ENCODE measurements around the gene SNRPD1. TPM values are rescaled to one million over a fixed set of nuclear protein-coding genes. Genes with fewer than 3 reads are reported as not detected.

Gene SNRPD1
- total RNA-seq, 1 donor from 2014 or later: 128 TPM

- H3K4me2 ChIP-seq: no peak overlapping the region
- H2AFZ ChIP-seq (replicated peaks): no peak overlapping the region
- Mint-ChIP-seq H3K4me1 (peaks cover 11% of the 10 kb centered on the region), H3K27ac (no peak overlapping the region), H3K27me3 (ENCODE audit: insufficient read depth, low read depth) (peaks cover 3% of the 10 kb centered on the region), H3K36me3 (no peaks in the 10 kb centered on the region), H3K4me3 (no peak overlapping the region), H3K9me3 (no peaks in the 10 kb centered on the region)
- peaks cover 18% of the 10 kb centered on the region for H3K4me1 ChIP-seq
- no peaks in the 10 kb centered on the region for H3K36me3 ChIP-seq
- H3F3A ChIP-seq (ENCODE audit: low read depth): peaks cover 17% of the 10 kb centered on the region
- H4K20me1 ChIP-seq (ENCODE audit: low read depth): peaks cover 4% of the 10 kb centered on the region
- no peak for DNase-seq (ENCODE audit: low spot score)
- H3K27ac ChIP-seq: no peak overlapping the region
- H3K4me3 ChIP-seq: no peak overlapping the region
- H3K9me3 ChIP-seq (ENCODE audit: low read depth): no peaks in the 10 kb centered on the region
- no peak overlapping the region for H3K9ac ChIP-seq
- TF ChIP-seq EZH2 (IDR thresholded peaks at IDR 0.05) (no peak), EZH2phosphoT487 (IDR thresholded peaks at IDR 0.05) (no peak), CTCF (IDR thresholded peaks at IDR 0.05) (no peak)
- H3K79me2 ChIP-seq (ENCODE audit: low read depth): no peaks in the 10 kb centered on the region
- H3K27me3 ChIP-seq: no peaks in the 10 kb centered on the region
Observed at GRCh38 chr18:21680161-21680560, 68.0 kb downstream of the SNRPD1 start.

DNA sequence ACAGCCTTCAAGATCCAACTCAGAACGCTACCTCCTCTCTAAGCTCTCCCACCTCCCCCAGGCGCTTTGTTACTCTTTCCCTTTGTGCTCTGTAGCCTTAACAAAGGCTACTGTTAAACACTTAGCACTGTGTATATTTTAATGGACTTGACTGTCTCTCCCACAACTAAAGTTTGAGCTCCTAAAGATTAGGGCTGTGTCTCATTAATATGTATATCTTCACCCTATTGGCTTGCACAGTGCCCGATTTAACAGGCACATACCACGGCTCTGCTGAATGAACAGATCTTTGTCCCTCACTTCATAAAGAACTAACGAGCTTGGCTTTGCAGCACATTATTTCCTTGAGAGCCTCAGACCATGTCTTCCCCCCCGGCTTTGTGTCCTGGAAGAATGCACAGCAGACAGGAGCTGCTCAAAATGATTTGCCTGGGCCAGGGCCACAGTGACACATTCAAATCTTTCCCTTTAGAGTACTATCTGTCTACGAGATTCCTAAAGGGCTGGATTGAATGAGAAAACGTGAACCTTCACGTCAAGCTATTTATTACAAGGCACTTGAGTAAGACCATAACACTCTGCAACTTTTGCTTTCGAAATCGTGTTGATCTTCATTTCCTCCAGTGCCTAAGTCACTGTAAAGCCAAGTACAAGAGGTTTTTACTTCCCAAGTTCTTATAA, 70.4 kb downstream of the SNRPD1 start:
- H3K9me3 Mint-ChIP-seq: no peaks in the 10 kb centered on the region
- Histone ChIP-seq H3K4me2 (peak overlapping the region; percentile 53), H3K9ac (no peak overlapping the region)

More for the DNA sequence above, 70.4 kb downstream of the SNRPD1 start:
- DNase-seq (ENCODE audit: low spot score): peak; percentile 68
- Mint-ChIP-seq H3K36me3 (no peaks in the 10 kb centered on the region), H3K4me3 (no peak overlapping the region), H3K27me3 (ENCODE audit: insufficient read depth, low read depth) (no peaks in the 10 kb centered on the region), H3K4me1 (peaks cover 14% of the 10 kb centered on the region), H3K27ac (no peak overlapping the region)
- H3K79me2 ChIP-seq (ENCODE audit: low read depth): no peaks in the 10 kb centered on the region
- no peak overlapping the region for H3K4me3 ChIP-seq
- H3K4me1 ChIP-seq: peaks cover 18% of the 10 kb centered on the region
- TF ChIP-seq CTCF (IDR thresholded peaks at IDR 0.05): no peak
- no peak for TF ChIP-seq EZH2 (IDR thresholded peaks at IDR 0.05)
- TF ChIP-seq EZH2phosphoT487 (IDR thresholded peaks at IDR 0.05): no peak
- peaks cover 4% of the 10 kb centered on the region for H4K20me1 ChIP-seq (ENCODE audit: low read depth)
- H3K9me3 ChIP-seq (ENCODE audit: low read depth): no peaks in the 10 kb centered on the region
- peaks cover 17% of the 10 kb centered on the region for H3F3A ChIP-seq (ENCODE audit: low read depth)
- no peak overlapping the region for H3K27ac ChIP-seq
- H3K27me3 ChIP-seq: no peaks in the 10 kb centered on the region
- no peaks in the 10 kb centered on the region for H3K36me3 ChIP-seq
- peak overlapping the region; percentile 26 for H2AFZ ChIP-seq (replicated peaks)

Small RNA genes lying within 50 kb of the gene (microRNA-seq; reads per million reads assigned to microRNA genes)
- not detected for gene MIR320C1

Small RNA genes lying within 50 kb of the gene (small RNA-seq; reads per million reads assigned to genes)
- gene MIR320C1: not detected

Other genes starting within 250 kb of the SNRPD1 start
- gene ESCO1, start 11.6 kb upstream of the SNRPD1 start, total RNA-seq (ENCODE audit: low replicate concordance): 27.4 and 48.8 TPM in 2 replicates
- 13.5 and 21.0 TPM in 2 replicates for gene ABHD3, start 92.5 kb downstream of the SNRPD1 start, total RNA-seq (ENCODE audit: low replicate concordance)
- gene MIB1, start 128.5 kb downstream of the SNRPD1 start, total RNA-seq (ENCODE audit: low replicate concordance): 83.8 and 112 TPM in 2 replicates